Stimulated activated CD4-positive, alpha-beta T cell treated with anti-CD3 and anti-CD28 coated beads, Interleukin-2, amount 100 ng/mL, for 4 hours (primary cell): ENCODE data around the gene ZFP36L1.

Experiments
- DNase-seq: peaks from one replicate; pipeline ENCODE4 v3.0.0-alpha.2; 2020; ENCODE audit warnings: low read depth

The ZFP36L1 gene

DNA sequence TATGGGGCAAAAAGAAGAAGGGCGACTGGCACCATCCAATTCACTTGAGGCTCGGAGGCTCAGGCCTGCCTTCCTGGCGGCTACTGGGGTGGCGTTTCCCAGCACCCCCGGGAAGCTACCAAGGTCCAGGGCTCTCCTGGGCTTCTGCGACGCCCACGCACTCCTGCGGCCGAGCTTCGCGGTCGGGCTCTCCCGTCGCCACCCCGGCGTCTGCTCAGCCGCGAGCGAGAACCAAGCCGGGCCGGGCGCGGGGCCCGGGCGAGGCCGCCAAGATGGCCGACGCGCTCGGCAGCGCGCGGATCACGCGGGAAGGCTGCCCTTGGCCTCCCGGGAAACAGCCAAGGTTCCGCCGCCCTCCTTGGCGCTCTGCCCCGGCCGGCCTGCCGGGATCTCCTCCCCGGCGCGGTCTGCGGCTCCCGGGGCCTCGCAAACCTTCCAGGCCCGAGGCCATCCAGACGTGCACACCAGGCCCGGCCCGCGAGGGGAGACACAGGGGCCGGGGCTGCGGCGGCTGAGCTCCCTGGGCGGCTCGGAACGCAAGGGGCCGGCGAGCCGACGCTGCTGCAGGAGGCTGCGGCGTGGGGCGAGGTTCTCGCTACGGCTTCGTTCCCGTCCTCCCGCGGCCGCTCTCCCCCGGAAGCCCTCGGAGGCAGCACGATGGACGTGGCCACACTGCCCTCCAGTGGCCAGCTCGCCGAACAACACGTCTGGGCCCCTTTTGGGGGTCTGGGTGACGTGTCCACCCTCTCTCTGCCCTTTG lies 23.5 kb upstream of the ZFP36L1 start:
- peak; percentile 84 for DNase-seq

DNA sequence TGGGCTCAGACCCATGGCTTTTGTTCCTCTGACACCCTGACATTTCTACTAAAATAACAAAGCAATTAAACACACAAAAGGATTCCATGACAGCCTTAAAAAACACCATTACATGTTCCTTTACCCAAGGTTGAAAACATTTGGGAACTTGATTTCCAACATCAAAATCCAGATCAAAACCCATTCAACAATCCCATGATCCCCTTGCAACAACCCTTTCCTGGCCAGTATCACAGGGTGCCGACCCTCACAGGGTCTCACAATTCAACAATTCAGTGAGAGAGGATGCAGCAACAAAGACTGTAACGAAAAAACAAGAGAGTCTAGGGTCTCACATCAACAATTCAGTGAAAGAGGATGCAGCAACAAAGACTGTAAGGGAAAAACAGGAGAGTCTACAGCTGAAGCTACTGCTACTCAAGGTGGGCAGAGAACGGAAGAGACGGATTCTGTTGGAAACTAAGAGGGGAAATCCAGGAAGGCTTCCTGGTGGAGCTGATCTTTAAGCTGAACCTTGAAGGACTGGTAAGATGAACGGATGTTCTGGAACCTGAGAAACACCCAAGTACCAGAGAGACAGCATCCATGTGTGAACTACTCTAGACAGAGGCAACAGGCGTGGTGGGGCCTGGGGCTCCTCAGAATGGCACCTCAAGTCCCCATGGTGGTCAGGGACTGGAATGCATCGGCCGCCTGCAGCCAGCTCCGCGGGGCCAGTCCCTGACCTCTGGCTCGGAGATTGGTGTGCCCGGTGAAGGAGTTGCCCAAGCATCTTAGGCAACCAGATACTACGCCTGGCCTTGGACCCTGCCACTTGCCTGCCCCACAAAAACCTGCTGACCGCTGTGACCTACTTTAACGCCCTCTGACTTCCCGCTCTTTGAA lies 22.7 kb upstream of the ZFP36L1 start:
- DNase-seq = no peak

DNA sequence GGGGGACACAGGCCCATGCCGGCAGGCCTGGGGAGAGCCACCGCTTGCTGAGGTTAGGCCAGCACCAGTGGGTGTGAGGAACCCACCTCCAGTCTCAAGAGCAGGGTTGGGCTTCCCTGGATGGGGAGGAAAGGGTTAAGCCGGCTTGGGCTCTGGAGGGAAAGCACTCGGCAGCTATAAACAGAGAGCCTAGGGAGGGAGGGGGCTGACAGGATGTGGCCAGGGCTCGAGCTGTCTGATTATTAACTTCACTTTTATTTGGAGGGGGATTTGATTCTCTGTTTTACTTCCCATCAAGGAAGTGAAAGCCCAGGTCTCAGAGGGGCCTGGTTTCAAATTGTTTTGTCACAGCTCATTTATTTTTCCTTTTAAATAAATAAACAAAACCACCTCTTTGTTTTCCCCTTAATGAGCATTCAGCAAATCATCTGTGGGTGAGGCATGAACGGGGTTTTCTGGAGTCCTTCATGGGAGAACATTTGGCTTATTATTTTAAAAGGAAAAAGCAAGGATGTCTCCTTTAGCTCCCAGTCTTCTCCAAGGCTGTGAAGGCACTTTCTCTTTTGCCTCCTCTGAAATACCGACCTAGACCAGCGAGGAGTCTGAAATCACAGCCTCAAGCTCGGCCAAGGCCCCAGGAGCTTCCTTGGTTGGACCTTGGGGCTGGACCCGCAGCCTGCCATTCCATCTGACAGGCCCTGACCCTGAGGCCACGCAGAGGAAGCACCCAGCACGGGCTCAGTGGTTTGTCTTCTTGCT lies 21.9 kb upstream of the ZFP36L1 start:
- peak; percentile 37 for DNase-seq

DNA sequence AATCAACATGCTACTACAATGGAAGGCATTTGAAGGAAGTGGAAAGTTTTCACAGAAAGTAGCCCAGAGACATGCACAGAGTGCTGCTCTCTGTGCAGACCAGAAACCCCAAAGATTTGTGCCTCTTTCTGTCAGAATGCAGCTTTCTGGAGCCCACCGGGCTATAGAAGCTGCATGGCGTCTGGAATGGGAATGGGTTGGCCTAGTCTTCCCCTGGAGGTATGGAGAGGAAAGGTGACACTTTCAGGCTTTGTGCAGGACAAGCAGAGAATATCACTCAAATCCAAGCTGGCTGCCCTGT lies 21.3 kb upstream of the ZFP36L1 start:
- DNase-seq = no peak

DNA sequence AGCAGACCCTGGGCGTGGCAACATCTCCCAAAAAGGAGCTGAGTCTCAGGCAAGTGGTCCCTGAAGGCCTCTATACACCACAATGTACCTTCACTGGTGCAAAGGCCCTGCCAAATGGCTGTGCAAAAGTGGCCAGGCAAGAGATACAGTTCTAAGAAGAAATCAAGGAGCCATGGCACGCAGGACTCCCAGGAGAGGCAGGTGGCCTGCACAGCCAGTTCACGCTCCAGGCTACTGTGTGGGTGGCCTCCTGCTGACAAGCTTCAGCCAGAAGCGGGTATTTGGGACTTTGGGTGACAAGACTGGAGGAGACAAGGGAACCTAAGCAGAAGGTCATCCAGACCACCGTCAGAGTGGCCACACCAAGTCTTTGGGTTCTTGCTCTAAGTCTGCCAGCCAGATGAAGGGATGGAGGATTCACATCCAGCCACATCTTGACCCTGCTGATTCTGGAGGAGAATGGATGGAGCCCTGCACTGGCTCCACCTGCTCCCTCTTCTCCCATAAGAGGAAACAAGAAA lies 20.5 kb upstream of the ZFP36L1 start:
- DNase-seq = no peak

DNA sequence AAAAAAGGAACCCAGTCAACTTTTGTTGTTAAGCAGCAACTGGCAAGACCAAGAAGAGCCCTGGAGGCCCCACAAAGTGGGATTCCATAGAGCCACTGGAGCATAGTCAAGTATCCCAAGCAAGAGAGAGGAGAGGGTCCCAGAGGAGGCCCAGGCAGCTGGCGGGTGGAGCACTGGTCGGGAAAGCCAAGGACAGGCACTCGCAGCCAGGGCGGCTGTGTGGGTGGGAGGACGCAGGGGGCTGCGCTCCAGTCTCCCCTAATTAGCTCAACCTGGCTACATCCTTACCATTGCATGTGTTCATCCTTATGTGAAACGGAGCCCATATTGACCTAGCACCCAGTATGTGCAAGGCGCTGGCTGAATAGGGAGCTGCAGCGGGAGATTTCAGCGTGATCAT lies 18.3 kb upstream of the ZFP36L1 start:
- no peak for DNase-seq

DNA sequence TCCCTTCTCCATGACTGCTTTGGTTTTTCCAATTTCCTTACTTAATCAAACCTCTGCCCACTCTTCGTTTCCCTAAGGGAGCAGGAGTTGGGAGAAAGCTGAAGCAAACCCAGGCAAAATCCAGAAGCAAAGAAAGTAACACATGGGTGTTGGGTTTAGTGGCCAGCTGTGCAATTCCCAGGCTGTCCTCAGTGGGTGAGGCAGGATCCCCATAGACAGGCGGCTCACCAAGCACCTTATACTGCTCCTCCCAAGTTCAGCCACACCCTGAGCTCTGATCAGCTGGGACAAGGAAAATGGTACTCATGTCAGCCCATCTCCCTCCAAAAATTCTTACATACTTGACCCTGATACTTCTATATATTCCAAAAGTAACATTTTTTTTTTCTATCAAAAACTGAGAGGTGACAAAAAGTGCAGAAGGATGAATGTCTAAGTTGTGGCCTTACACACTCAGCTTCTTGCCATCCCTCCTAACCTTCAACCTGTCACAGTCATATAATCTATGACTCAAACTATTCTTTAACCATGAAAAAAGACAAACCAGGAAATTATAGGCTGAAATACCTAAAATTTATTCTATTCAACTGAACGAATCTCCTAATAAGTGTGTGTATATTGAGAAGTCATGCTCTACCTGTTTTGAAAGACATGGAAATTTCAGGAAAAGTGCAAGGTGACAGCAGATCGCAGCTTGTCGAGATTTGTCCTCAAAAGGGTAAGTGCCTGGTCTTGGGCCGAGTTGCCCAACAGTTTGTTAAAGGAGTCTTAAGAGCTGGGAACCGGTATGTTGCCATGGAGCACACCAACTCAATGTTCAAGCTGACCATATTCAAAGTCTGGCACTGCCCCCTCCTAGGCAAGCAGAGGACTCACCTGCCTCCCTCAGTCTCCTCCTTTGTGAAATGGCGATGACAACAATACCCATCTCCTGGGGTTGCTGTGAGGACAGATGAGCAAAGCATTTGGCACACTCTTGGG lies 17.6 kb upstream of the ZFP36L1 start:
- DNase-seq = no peak

DNA sequence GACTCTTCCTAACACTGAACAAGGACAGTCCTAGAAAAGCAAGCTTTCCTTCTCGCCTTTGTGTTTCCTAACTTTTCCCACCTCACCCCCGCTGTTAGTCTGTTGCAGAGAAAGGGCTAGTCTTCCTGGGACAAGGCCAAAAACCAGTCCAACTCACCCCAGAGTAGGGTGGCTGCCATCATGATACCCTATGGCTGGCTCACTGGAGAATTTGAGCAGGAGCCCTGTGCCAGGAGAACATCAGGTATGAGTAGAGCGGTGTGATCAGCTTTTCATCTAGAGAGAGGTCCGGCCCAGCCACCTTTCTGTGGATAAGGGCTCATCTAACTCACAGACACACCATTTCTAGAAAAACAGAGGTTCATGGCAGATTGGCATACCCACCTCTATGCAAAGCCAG lies 16.7 kb upstream of the ZFP36L1 start:
- DNase-seq = no peak

DNA sequence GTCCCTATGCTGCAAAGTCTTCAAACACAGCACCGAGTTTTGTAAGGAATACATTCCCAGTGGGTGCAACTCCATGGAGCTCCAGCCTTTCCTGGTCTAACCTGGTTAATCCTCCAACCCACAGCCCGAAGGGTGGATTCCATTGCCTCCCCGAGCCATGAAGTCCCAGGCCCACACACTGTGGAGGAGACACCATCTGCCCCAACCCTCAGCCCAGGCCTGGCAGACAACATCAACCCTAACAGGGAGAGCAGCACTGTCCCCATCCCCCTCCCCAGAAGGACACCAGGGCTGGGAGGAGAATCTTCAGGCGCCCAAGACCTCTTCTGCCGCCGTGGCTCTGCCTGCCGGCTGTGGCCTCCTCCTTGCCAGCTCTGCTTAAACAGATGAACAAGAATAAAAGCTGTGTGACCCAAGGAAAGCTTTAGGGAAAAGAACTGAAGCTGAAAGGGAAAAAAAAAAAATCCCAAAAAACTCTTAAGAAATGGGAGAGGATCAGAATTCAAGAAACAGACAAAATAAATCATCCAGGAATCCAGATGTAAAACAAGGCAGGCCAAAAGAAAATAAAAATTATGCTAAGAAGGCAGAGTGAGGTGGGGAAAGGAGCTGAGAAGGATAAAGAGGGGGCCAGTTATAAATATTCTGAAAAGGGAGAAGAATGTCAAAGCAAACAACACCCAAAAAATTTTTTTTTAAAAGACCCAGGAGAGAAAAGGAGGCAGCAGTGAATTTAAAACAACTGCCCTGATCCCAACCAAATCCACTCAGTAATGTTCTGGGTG lies 16.0 kb upstream of the ZFP36L1 start:
- no peak for DNase-seq

DNA sequence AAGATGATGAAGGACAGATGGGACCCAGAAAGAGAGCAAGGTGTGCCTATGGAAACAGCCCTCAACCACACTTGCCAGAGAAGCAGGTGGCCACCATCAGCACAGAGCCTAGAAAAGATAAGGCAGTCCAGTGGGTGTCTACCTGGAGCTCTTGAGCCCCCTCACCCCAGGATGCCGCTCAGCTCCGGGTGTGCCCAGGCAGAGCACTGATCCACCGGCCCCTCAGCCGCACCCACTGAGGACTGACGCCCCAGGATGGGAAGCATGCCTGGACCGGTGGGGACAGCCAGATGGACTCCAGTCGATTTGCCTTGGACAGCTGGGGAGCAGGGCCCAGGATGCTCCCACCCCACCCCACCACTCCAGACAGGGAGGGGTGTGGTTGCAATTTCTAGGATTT lies 15.1 kb upstream of the ZFP36L1 start:
- DNase-seq = no peak

DNA sequence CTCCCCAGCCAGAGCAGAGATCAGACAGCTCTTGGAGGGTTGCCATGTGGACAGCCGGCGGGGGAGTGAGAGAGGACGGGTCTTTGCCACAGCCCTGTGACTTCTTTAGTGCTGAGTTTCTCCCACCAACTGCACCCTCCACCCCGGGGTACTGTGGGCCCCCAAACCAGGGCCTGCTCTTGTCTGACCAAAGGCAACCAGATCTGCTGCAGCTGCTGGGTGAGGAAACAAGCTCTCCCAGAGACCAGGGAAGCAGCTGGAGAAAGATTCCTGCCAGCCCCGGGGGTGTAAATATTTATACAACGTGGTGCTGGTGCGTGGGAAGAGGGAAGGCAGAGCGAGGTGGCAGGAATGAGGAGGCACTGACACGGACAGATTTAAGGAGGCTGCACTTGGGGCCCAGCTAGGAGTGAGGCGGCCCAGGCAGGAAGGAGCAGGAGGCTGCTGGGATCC lies 14.3 kb upstream of the ZFP36L1 start:
- DNase-seq = no peak

DNA sequence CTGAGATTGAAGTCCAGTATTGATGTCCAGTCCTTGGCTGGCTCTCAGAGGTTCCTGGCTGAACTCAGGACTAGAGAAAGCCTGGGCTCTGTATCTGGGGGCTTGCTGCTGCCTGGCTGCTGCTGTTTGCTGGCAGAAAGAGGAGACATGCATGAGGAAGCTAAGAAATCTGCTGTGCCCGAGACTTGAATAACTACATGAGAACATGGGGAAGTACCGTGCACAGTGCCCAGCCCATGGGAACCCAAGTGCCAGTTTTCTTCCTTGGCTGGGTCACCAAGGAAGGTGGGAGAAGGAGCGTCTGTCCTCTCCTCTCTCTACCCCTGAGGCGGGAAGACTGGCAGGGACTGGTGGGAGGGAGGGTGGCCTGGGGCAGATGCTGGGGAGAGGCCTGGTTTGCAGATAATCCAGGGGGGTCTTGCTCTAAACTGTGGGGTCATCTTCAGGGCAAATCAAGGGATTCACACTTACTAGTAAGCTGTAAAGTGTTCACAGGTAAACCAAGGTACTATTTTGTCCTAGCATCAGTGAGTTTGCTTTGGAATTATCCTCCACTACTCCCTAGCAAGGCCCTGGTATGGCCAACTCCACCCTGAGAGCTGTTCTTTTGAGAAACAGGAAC lies 13.8 kb upstream of the ZFP36L1 start:
- no peak for DNase-seq

DNA sequence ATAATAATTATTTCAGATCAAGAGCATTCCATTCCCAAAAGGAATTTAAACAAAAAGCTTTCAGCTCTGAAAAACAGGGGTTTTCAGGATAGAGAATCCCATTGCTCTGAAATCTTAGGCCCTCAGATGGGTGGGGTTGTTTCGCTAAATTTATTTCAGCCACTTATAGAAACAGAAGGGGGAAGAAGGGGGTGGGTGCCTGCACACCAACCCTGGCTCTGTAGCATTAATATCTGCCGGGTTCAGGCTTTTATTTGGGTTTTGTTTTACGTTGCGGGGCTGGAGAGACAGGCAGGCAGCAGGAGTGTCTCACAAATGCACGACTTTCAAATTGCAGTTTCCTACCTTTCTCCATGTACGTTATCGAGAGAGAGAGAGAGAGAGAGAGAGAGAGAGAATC lies 12.5 kb upstream of the ZFP36L1 start:
- no peak for DNase-seq

DNA sequence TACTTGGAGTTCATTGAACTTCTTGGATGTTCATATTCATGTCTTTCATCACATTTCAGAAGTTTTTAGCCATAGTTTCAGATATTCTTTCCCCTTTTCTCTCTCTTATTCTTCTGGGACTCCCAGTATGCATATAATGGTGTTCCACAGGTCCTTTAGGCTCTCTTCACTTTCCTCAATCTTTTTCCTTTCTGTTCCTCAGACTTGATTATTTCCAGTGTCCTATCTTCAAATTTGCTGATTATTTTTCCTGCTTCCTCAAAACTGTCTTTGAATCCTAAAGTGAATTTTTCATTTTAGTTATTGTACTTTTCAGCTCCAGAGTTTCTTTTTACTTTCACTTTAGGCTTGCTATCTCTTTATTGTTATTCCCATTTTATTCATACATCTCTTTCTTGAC lies 8.8 kb upstream of the ZFP36L1 start:
- no peak for DNase-seq

DNA sequence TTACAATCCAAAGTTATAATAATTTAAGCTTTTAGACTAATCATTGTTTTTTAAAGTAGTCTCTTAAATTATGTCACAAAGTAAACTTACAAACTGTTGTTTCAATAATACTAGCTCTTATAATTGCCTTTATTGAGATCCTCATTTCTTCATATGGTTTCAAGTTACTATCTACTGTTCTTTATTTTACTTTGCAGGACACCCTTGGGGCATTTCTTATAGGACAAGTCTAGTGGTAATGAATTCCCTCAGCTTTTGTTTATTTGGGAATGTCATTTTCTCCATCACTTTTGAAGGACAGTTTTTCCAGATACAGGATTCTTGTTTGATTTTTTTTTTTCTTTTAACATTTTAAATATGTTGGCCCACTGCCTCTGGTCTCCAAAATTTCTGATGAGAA lies 8.1 kb upstream of the ZFP36L1 start:
- no peak for DNase-seq

DNA sequence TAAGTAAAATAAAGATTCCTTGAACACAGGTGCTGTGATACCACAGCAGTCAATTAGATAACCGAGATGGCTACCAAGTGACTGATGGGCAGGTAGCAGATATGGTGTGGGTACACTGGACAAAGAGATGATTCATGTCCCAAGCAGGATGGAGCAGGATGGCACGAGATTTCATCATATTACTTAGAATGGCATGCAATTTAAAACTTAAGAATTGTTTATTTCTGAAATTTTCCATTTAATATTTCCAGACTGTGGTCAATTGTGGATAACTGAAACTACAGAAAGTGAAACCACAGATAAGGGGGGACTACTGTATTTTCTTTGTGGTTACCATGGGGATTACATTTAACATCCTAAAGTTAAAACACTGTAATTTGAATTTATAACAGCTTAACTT lies 7.5 kb upstream of the ZFP36L1 start:
- no peak for DNase-seq

DNA sequence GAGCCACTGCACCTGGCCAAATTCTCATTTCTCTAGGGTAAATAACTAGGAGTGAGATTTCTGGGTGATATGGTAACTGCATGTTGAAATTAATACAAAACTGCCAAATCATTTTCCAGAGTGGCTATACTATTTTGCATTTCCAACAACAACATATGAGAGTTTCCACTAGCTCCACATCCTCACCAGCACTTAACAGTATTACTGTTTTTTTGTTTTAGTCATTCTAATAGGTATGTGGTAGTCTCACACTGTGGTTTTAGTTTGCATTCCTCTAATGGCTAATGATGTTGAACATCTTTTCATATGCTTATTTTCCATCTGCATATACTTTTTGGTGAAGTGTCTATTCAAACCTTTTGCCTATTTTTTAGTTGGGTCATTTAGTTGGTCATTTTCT lies 5.8 kb upstream of the ZFP36L1 start:
- DNase-seq = no peak

DNA sequence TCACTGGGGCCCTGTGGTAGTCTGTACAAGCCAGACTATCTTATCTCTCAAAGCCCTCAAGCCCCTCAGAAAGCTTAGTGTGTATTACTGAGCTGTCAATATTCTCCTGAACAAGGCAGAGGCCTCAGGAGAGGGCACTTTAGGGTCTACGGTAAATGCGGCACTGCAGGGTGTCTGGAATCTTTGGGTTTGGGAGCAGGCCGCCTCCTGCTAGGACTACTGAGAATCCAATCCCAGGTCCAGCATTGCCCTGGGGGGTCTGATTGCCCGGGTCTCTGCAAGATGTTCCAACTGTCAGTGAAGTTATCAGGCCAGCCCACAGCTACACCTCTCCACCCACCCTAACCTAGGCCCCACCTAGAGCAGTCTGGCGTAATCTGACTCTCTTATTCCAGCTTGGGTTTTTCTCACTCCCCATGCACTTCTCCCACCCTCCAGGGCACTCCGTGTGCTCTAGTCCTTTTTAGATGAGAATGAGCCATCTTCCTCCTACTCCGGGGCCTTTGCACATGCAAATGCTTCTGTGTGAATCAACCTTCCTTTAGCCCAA lies 4.3 kb upstream of the ZFP36L1 start:
- no peak for DNase-seq

DNA sequence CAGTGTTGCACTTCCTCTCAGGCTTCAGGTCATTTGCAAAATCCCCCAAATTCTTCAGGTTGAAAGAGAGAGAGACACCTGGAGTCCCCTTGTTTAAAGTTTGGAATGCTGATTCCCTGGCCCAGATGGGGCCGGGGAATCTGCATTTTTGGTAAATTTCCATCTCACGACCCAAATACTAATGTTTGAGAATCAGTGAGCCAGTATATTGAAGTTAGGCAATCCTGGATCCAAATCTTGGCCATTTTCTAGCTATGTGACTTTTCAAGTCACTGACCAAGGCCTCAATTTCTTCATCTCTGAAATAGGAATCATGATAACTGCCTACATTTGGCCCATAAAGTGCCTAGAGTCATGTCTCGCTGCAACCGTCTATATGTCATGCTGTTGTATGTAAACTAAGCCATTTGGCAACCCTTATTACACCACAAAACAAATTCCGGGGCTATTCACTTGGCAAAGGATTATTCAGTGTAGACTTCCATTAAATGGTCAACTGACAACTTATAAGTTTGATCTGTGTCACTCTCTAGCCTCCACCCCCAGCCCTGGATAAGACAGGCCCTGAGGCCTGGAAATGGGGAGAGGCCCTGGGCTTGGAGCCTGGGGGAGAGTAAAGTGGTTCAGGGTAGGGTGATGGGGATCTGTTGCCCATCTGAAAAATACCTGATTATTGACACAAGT lies 3.7 kb upstream of the ZFP36L1 start:
- no peak for DNase-seq
